GM12891 (cell line): Measurements from ENCODE around the gene PHRF1.

Experiments used
- PAX5 ChIP-seq: IDR thresholded peaks from 2 replicates; pipeline ENCODE4 v1.6.1; 2011; ENCODE audit warnings: low read length, moderate library complexity, mild to moderate bottlenecking; ENCODE audit not compliant: insufficient read depth, severe bottlenecking
- POLR2A ChIP-seq: IDR thresholded peaks from 2 replicates; pipeline ENCODE4 v1.6.1; 2011; ENCODE audit warnings: low read depth, low read length, control low read depth
- POLR2AphosphoS5 ChIP-seq: IDR thresholded peaks from 2 replicates; pipeline ENCODE4 v1.6.1; 2011; ENCODE audit warnings: low read depth, low read length, control low read depth
- SPI1 ChIP-seq: IDR thresholded peaks from 2 replicates; pipeline ENCODE4 v1.6.1; 2011; ENCODE audit warnings: low read depth, low read length, control low read depth
- TAF1 ChIP-seq: IDR thresholded peaks from 2 replicates; pipeline ENCODE4 v1.6.1; 2011; ENCODE audit warnings: low read depth, low read length, control low read depth

- TF ChIP-seq POLR2A: no peak
- TF ChIP-seq PAX5: no peak
- TF ChIP-seq POLR2AphosphoS5: no peak
- TF ChIP-seq TAF1: no peak
- no peak for TF ChIP-seq SPI1
Observed at GRCh38 chr11:592501-592900, 16.2 kb downstream of the PHRF1 start.
